Stimulated activated CD8-positive, alpha-beta memory T cell treated with anti-CD3 and anti-CD28 coated beads, Interleukin-12 subunit alpha, Interleukin-12 subunit beta, amount 100 ng/mL, for 24 hours (primary cell): ENCODE data around the gene AUTS2.

Experiments used
- DNase-seq: peaks from one replicate; pipeline ENCODE4 v3.0.0-alpha.2; 2020; ENCODE audit errors: extremely low read depth

AUTS2 gene

GRCh38 chr7:70597066-70597465 lies 998.8 kb downstream of the AUTS2 start:
- no peak for DNase-seq

GRCh38 chr7:70598976-70599375 lies 1000.7 kb downstream of the AUTS2 start:
- DNase-seq = no peak

GRCh38 chr7:70599446-70600190 lies 1001.3 kb downstream of the AUTS2 start:
- no peak for DNase-seq

- DNase-seq = no peak
Measured at GRCh38 chr7:70600993-70601392, 1002.7 kb downstream of the AUTS2 start.

GRCh38 chr7:70602117-70602516 lies 1003.8 kb downstream of the AUTS2 start:
- no peak for DNase-seq

GRCh38 chr7:70607281-70607680 lies 1009.0 kb downstream of the AUTS2 start:
- no peak for DNase-seq

GRCh38 chr7:70607759-70608158 lies 1009.5 kb downstream of the AUTS2 start:
- no peak for DNase-seq

GRCh38 chr7:70608229-70608628 lies 1010.0 kb downstream of the AUTS2 start:
- DNase-seq = no peak

- no peak for DNase-seq
Measured at GRCh38 chr7:70612811-70613210, 1014.5 kb downstream of the AUTS2 start.

GRCh38 chr7:70614237-70615045 lies 1016.2 kb downstream of the AUTS2 start:
- DNase-seq = no peak

- DNase-seq = no peak
Measured at GRCh38 chr7:70615066-70615606, 1016.9 kb downstream of the AUTS2 start.

GRCh38 chr7:70616211-70616610 lies 1017.9 kb downstream of the AUTS2 start:
- no peak for DNase-seq

- DNase-seq = no peak
Measured at GRCh38 chr7:70616821-70617220, 1018.5 kb downstream of the AUTS2 start.

- DNase-seq = no peak
Measured at GRCh38 chr7:70618020-70618551, 1019.8 kb downstream of the AUTS2 start.

GRCh38 chr7:70619130-70619529 lies 1020.9 kb downstream of the AUTS2 start:
- no peak for DNase-seq

- DNase-seq = no peak
Measured at GRCh38 chr7:70619659-70620058, 1021.4 kb downstream of the AUTS2 start.

GRCh38 chr7:70620333-70621055 lies 1022.2 kb downstream of the AUTS2 start:
- no peak for DNase-seq

- DNase-seq = no peak
Measured at GRCh38 chr7:70621954-70622600, 1023.8 kb downstream of the AUTS2 start.

- DNase-seq = no peak
Measured at GRCh38 chr7:70622936-70623335, 1024.7 kb downstream of the AUTS2 start.

GRCh38 chr7:70624500-70625103 lies 1026.3 kb downstream of the AUTS2 start:
- no peak for DNase-seq

GRCh38 chr7:70627461-70627860 lies 1029.2 kb downstream of the AUTS2 start:
- DNase-seq = no peak
